NCI-H1930 (cell line): Measurements from ENCODE around the gene CRTC3.

Experiments used
- DNase-seq, 2 experiments: peaks; one replicate each; lab custom pipeline; 2025; lab: John Stamatoyannopoulos, UW

CRTC3 gene

GRCh38 chr15:90594301-90594738 is 64.6 kb downstream of the CRTC3 start:
- DNase-seq, result no peak

GRCh38 chr15:90595763-90596155 is 66.0 kb downstream of the CRTC3 start:
- DNase-seq, result no peak

- DNase-seq, result no peak
Observed at GRCh38 chr15:90596943-90597342, 67.2 kb downstream of the CRTC3 start.

GRCh38 chr15:90597577-90597976 is 67.9 kb downstream of the CRTC3 start:
- no peak for DNase-seq

GRCh38 chr15:90598031-90598577 is 68.4 kb downstream of the CRTC3 start:
- DNase-seq, result no peak

- DNase-seq, result no peak
Observed at GRCh38 chr15:90598679-90599078, 69.0 kb downstream of the CRTC3 start.

GRCh38 chr15:90599116-90599515 is 69.4 kb downstream of the CRTC3 start:
- DNase-seq, result no peak

- DNase-seq, result no peak
Observed at GRCh38 chr15:90599644-90600043, 69.9 kb downstream of the CRTC3 start.

GRCh38 chr15:90600954-90601353 is 71.2 kb downstream of the CRTC3 start:
- DNase-seq, result no peak

GRCh38 chr15:90603893-90604292 is 74.2 kb downstream of the CRTC3 start:
- no peak for DNase-seq

GRCh38 chr15:90606641-90607040 is 76.9 kb downstream of the CRTC3 start:
- no peak for DNase-seq

GRCh38 chr15:90607361-90607760 is 77.6 kb downstream of the CRTC3 start:
- DNase-seq, result no peak

GRCh38 chr15:90609242-90610180 is 79.8 kb downstream of the CRTC3 start:
- no peak for DNase-seq

GRCh38 chr15:90610190-90610589 is 80.5 kb downstream of the CRTC3 start:
- DNase-seq, result no peak

GRCh38 chr15:90611157-90611556 is 81.4 kb downstream of the CRTC3 start:
- no peak for DNase-seq

GRCh38 chr15:90617171-90617570 is 87.4 kb downstream of the CRTC3 start:
- DNase-seq, result no peak

GRCh38 chr15:90617668-90618097 is 88.0 kb downstream of the CRTC3 start:
- DNase-seq, result no peak

- DNase-seq, result no peak
Observed at GRCh38 chr15:90618330-90619125, 88.8 kb downstream of the CRTC3 start.

GRCh38 chr15:90619468-90619867 is 89.7 kb downstream of the CRTC3 start:
- DNase-seq, result no peak

- no peak for DNase-seq
Observed at GRCh38 chr15:90619939-90620338, 90.2 kb downstream of the CRTC3 start.

GRCh38 chr15:90620379-90621067 is 90.8 kb downstream of the CRTC3 start:
- no peak for DNase-seq

- no peak for DNase-seq
Observed at GRCh38 chr15:90623854-90624253, 94.1 kb downstream of the CRTC3 start.
